Hematopoietic multipotent progenitor cell treated with erythropoietin and hydrocortisone succinate and interleukin-3 and kit ligand, for 15 days (in vitro differentiated cells): ENCODE measurements around the gene NOVA2.
A peak's percentile ranks its signal among the peaks of the same experiment; 100 is the strongest.
"Not testable (repeated sequence)": the region's sequence is repeated elsewhere in the genome, so short reads cannot be mapped to it uniquely, and the experiment has no call there.

Source experiments
- DNase-seq: peaks from one replicate; pipeline ENCODE4 v3.0.0-alpha.2; 2015; ENCODE audit warnings: low spot score

The NOVA2 gene

GRCh38 chr19:45922281-45922680, 51.4 kb downstream of the NOVA2 start:
- DNase-seq = no peak

- DNase-seq = no peak
These were observed 53.2 kb downstream of the NOVA2 start for GRCh38 chr19:45920458-45920857.

- DNase-seq = no peak
These were observed 54.0 kb downstream of the NOVA2 start for GRCh38 chr19:45919678-45920077.

GRCh38 chr19:45918721-45919120, 54.9 kb downstream of the NOVA2 start:
- DNase-seq = no peak

- no peak for DNase-seq
These were observed 56.1 kb downstream of the NOVA2 start for GRCh38 chr19:45917421-45918091.

GRCh38 chr19:45913874-45914830, 59.5 kb downstream of the NOVA2 start, which contains the start of gene NANOS2:
Gene NANOS2 (minus strand): TSS chr19:45914778. CDS start chr19:45914693, 85 bp downstream.
- no peak for DNase-seq

- no peak for DNase-seq
These were observed 62.4 kb downstream of the NOVA2 start for GRCh38 chr19:45911291-45911690.

- no peak for DNase-seq
These were observed 64.7 kb downstream of the NOVA2 start for GRCh38 chr19:45908956-45909355.

- DNase-seq = no peak
These were observed 67.4 kb downstream of the NOVA2 start for GRCh38 chr19:45906221-45906620.

- no peak for DNase-seq
These were observed 68.7 kb downstream of the NOVA2 start for GRCh38 chr19:45905011-45905410.

GRCh38 chr19:45902651-45903625, 70.7 kb downstream of the NOVA2 start:
- peak; percentile 98 for DNase-seq

GRCh38 chr19:45901912-45902650, 71.6 kb downstream of the NOVA2 start, which contains the start of gene MYPOP:
Gene MYPOP (minus strand): TSS chr19:45902613. CDS start chr19:45901773, 840 bp downstream.
- DNase-seq = no peak

GRCh38 chr19:45901432-45901911, 72.2 kb downstream of the NOVA2 start:
- DNase-seq = no peak

- peak; percentile 38 for DNase-seq
These were observed 72.8 kb downstream of the NOVA2 start for GRCh38 chr19:45900738-45901431.

GRCh38 chr19:45899919-45900589, 73.6 kb downstream of the NOVA2 start:
- no peak for DNase-seq

- no peak for DNase-seq
These were observed 74.4 kb downstream of the NOVA2 start for GRCh38 chr19:45899253-45899652.

- no peak for DNase-seq
These were observed 76.3 kb downstream of the NOVA2 start for GRCh38 chr19:45897261-45897812.

- not testable (repeated sequence) for DNase-seq
These were observed 77.6 kb downstream of the NOVA2 start for GRCh38 chr19:45895983-45896599.

- DNase-seq = no peak
These were observed 78.1 kb downstream of the NOVA2 start for GRCh38 chr19:45895519-45895972.
